DMS153 (cell line): ENCODE measurements around the gene PTPRD.

Experiments
- DNase-seq: peaks from one replicate; lab custom pipeline; 2025; lab: John Stamatoyannopoulos, UW

The PTPRD gene

DNA sequence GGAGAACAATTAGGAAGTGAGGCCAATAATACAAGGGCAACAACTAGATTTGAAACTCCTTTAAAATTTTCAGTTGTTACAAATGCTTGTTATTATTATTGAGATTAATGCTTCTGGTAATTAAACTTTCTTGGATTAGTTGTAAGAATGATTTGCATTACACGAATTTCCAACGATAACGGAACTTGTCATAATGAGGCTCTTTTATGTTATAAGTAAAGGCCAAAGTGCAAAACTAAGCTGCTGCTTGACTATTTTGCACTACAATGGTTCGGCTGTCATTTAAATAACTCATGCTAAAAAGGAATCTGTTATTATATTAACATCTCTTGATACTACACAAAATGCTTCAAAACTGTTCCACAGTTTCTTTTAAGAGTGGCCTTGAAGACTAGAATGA lies 1007.1 kb downstream of the PTPRD start:
- DNase-seq, result no peak

GRCh38 chr9:9603345-9603744 lies 1009.5 kb downstream of the PTPRD start:
- DNase-seq, result no peak

GRCh38 chr9:9598723-9599122 lies 1014.1 kb downstream of the PTPRD start:
- no peak for DNase-seq

GRCh38 chr9:9592104-9592503 lies 1020.7 kb downstream of the PTPRD start:
- no peak for DNase-seq

GRCh38 chr9:9585920-9586319 lies 1026.9 kb downstream of the PTPRD start:
- DNase-seq, result no peak

GRCh38 chr9:9574080-9574479 lies 1038.7 kb downstream of the PTPRD start:
- no peak for DNase-seq

DNA sequence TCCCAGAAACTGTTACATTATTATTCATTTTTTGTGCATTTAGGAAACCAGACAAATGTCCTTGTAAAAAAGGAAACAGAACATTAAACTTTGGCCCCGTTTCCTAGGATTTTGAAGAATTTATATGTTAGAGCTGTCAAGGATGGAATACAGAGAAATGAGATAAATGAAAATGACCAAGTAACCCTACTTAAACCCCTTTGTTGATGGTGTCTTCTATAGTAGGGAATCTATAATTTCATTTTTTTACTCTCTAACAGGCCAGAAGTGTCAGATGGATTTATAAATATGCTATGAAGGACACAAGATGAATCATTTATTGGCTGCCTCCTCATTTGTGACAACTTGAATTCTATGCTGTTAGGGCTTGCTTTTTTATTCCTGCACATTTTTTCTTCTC lies 1047.1 kb downstream of the PTPRD start:
- DNase-seq, result no peak

- DNase-seq, result peak; percentile 10
Observed at GRCh38 chr9:9563817-9564216, 1049.0 kb downstream of the PTPRD start.

- no peak for DNase-seq
Observed at GRCh38 chr9:9560382-9561035, 1052.3 kb downstream of the PTPRD start.

DNA sequence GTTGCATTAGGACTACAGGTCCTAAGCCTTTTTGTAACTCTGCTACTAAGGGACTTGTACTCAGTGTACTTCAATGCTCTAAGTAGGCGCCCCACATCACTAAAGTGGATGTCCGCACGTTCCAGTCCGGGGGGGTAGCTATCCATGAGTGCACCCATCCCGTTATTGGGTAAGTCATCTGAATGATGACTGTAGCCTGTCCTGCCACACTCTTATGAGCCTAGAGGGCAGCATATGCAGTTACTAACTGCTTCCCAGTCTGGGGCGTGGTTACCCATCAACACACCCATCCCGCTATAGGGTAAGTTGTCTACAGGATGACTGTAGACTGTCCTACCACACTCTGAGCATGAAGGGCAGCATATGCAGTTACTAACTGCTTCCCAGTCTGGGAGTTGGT lies 1053.9 kb downstream of the PTPRD start:
- no peak for DNase-seq

DNA sequence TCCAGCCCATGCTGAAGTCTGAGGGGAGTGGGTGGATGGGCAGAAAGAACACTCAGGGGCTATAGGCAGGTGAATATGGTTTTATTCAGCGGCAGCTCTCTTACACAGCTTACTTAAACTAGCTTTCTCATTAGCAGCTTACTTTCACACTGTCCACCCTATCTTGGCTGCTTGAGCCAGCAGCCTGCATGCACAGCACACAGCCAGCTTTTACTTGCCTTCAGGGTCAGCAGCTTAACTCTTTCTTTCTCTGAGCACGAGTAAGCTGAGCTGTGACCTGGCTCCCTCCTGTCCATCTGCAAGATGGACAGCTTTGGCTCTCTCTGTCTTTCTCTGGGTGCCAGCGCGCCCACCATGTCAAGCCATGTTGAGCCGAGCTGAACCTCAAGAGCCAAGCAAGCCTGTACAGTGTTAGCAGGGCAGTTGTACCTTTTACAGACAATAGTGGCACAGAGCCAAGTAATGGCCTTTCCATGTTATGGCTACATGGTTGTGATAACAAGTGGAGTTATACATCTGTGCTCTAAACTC lies 1054.9 kb downstream of the PTPRD start:
- DNase-seq, result no peak

DNA sequence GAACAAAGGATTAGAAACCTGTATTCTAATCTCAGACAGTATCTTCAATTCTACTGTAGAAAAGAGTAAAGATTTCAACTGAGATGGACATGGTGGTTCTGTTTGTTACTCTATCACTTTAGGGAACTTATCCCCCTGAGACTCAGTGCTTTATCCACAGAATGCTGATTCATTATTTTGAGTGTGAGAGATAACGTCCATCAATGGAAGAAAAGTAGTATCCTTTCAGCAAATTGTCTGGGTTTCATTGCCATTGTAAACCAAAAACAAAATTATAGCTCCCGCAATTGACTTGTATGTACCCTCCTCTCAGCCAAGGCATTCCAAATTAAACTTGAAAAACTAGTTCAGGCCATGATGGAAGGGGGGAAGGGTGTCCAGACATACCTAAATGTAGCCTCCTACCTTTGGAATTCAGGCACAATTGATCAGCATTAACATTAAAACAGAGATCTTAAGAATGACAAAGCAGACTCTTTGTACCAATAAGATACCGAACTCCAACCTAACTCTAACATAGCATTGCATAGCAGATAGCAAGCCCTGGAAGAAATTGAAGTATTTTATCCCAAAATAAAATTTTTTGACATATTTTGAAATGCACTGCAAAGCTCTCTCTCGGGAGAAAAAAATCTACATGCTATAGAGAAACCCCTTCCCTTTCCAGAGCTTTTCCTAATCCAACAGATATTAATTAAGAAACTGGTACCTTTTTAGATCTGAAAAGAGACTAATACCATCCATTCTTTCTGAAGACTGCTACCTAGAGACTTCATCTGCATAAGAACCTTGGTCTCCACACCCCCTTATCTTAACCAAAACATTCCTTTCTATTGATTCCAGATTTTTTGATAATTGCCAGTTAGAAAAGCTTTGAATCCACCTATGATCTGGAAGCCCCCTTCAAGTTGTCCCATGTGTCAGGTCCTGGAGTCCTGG lies 1055.7 kb downstream of the PTPRD start:
- DNase-seq, result no peak

GRCh38 chr9:9552665-9553064 lies 1060.1 kb downstream of the PTPRD start:
- DNase-seq, result peak; percentile 20

DNA sequence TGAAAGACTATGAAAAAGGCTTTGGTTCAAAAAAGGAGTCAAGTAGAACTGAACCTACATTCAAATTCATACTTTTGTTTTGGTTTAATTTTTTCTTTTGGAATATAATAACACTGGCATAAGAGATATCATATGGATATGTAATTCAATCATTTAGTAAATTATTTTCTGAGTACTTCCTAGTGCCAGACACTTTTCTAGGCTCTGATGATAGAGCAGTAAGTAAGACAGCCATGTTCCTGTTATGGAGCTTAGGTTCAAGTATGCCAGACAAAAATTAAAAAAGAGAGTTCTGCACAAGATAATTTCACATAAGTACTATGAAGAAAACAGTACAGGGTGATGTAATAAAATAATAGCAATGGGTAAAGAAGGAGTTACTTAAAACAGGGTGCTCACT lies 1074.0 kb downstream of the PTPRD start:
- no peak for DNase-seq

DNA sequence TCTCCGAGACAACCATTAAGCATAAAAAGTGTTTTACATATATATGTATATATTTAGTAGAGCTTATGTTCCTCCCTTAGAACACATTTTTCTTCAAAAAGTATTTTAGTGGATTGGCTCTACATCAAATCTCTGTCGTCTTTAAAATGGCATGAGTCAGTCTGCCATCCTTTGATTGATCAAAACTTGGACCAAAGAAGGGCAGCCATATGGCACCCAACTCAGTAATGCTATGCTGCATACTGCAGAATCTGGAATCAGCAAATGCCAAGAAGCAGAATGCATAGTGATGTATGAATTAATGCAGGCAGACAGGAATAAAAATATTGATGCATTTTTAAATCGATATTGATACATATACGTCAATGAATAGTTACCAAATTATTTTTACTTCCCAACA lies 1074.4 kb downstream of the PTPRD start:
- DNase-seq, result no peak

DNA sequence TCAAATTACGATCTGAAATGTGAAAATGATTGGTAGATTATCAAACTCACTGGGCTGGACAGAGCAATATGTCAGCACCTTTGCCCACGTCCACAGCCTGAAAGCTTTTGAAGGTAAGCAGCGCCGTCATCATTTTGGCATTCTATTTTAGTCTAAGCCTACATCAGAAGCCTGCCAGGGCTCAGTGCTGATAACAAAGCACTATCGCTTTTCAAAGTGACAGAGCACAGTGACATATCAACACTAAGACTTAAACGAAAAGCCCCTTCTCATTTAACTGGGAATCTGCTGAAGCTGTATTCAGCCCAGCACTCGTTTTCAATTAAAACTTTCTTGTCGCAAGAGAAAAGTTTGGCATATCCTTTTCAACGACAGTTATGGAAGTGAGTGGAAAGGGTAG lies 1076.3 kb downstream of the PTPRD start:
- no peak for DNase-seq

DNA sequence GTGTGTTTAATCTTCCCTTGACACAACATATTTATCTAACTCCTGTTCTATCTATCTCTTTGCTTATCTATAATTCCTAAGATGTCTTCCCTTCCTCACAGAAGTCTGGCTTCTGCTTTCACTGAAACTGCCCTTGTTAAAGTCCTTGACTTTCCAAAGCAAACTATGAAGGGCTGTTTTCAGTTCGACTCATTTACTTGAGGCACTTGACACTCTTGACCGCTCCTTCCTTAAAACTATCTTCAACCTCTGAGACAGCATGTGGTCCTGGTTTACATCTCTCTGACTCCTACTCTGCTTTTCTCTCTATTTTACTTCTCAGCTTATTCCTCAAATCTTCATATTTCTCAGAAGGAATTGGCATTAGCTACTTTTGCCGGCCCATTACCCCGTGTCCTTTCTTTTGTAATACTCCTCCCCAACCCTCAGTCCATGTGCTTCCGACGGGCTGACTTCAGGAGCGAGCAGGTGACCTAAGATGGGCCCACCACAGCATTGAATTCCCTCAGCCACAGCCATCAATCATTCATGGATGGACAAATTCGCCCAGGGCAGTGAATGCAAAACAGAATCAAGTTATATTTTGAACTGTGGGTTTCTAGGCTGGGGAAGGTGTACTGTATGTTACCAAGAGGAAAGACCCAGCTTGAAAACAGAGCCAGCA lies 1089.2 kb downstream of the PTPRD start:
- no peak for DNase-seq

DNA sequence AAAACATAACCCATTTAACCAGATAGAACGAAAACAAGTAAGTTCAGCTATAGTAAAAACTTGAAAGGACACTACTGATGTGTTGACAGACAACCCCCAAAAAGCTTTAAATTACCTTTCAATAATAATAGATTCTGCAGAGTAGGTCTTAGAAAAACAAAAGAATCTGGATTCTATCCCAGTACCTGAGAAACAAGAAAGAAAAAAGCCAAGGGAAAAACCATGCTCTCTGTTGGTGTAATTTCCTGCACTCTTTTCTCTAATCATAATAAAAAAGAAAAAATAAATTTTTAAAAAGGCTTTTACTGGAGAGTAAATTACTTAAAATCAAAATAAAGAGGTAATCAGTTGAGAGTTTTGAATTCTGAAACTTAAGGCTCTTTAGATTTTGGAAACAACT lies 1090.4 kb downstream of the PTPRD start:
- DNase-seq, result no peak

GRCh38 chr9:9521033-9521779 lies 1091.6 kb downstream of the PTPRD start:
- no peak for DNase-seq

DNA sequence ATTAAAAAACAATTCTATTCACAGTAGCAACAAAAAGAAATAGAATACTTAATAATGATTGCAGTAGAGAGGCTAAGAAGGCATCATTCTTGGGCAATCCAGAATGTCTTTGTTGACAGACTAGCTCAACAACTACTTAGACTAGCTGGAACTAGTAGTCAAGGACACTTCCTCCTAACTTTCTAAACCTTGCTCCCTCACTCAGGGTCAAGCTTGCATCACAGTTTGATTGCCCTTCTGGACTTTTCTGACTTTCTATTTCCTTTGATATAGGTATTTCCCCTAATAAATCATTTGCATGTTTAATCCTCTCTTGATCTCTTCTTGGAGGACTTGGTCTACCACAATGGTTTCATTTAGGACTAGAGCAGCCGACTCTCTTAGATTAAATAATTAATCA lies 1107.9 kb downstream of the PTPRD start:
- no peak for DNase-seq

GRCh38 chr9:9499546-9499945 lies 1113.3 kb downstream of the PTPRD start:
- no peak for DNase-seq

- DNase-seq, result no peak
Observed at GRCh38 chr9:9498846-9499245, 1114.0 kb downstream of the PTPRD start.
